A172 (cell line): ENCODE measurements around the gene ZNF700. TPM values are rescaled to one million over a fixed set of nuclear protein-coding genes. Genes with fewer than 3 reads are reported as not detected.
"Not testable (repeated sequence)": the region's sequence is repeated elsewhere in the genome, so short reads cannot be mapped to it uniquely, and the experiment has no call there.

Experiments used
- DNase-seq: peaks from one replicate; pipeline ENCODE4 v3.0.0-alpha.2; 2015; ENCODE audit warnings: low spot score
- total RNA-seq: library from RNA; depleted of rRNA; stranded (reverse); fragments of >200 nt; shearing (Covaris generic); gene quantifications from 2 replicates; pipeline ENCODE4 v1.2.3, GENCODE V29; 2014; rRNA removed

Gene ZNF700
- total RNA-seq, 1 experiment from 2014 or later, result 14.7 TPM

- DNase-seq, result peak; percentile 97
Observed at GRCh38 chr19:11987405-11988281, 62.7 kb downstream of the ZNF700 start.

GRCh38 chr19:11989112-11989456, 64.2 kb downstream of the ZNF700 start:
- no peak for DNase-seq

- DNase-seq, result not testable (repeated sequence)
Observed at GRCh38 chr19:11991921-11992320, 67.0 kb downstream of the ZNF700 start.

GRCh38 chr19:11995174-11995573, 70.3 kb downstream of the ZNF700 start:
- DNase-seq, result no peak

Other genes starting within 250 kb of the ZNF700 start
- gene ZNF823, start 186.2 kb upstream of the ZNF700 start, total RNA-seq, result 6.9 and 17.8 TPM in 2 replicates
- 6.2 and 6.9 TPM in 2 replicates for gene ZNF441, start 158.1 kb upstream of the ZNF700 start, total RNA-seq
- not detected in 2 replicates for gene ZNF491, start 126.6 kb upstream of the ZNF700 start, total RNA-seq
- gene ZNF440, start 110.8 kb upstream of the ZNF700 start, total RNA-seq, result 8.6 and 13.4 TPM in 2 replicates
- gene ZNF439, start 76.4 kb upstream of the ZNF700 start, total RNA-seq, result 0.14 TPM in 1 of 2 replicates, not detected in the other
- gene ZNF69, start 37.3 kb upstream of the ZNF700 start, total RNA-seq, result not detected in 2 replicates
- gene ZNF763, start 39.9 kb downstream of the ZNF700 start, total RNA-seq, result 1.1 TPM in 1 of 2 replicates, not detected in the other
- 7.2 and 11.3 TPM in 2 replicates for gene ZNF433, start 110.6 kb downstream of the ZNF700 start, total RNA-seq
- gene ZNF878, start 127.9 kb downstream of the ZNF700 start, total RNA-seq, result 0.38 TPM in 1 of 2 replicates, not detected in the other
- gene ZNF844, start 139.6 kb downstream of the ZNF700 start, total RNA-seq, result 0.12 TPM in 1 of 2 replicates, not detected in the other
- gene ZNF20, start 215.2 kb downstream of the ZNF700 start, total RNA-seq, result 7.8 and 11.4 TPM in 2 replicates
- 7.7 and 14.5 TPM in 2 replicates for gene ZNF625, start 231.6 kb downstream of the ZNF700 start, total RNA-seq
- 8.8 and 16.1 TPM in 2 replicates for gene ZNF136, start 238.0 kb downstream of the ZNF700 start, total RNA-seq